Glutamatergic neuron (in vitro differentiated cells): ENCODE data around the gene TRO. TPM values are rescaled to one million over a fixed set of nuclear protein-coding genes. Genes with fewer than 3 reads are reported as not detected.
A peak's percentile ranks its signal among the peaks of the same experiment; 100 is the strongest.

Source experiments
- DNase-seq: peaks from one replicate; pipeline ENCODE4 v3.0.0; 2022
- H3K27ac Mint-ChIP-seq: one replicate; pipeline ENCODE4 v1.8.0; 2020; ENCODE audit warnings: mild to moderate bottlenecking, mixed read lengths, inconsistent platforms; ENCODE audit not compliant: unreplicated experiment
- H3K27me3 Mint-ChIP-seq: one replicate; pipeline ENCODE4 v1.8.0; 2020; ENCODE audit warnings: mild to moderate bottlenecking, moderate library complexity, mixed read lengths, inconsistent platforms; ENCODE audit not compliant: unreplicated experiment
- H3K36me3 Mint-ChIP-seq: one replicate; pipeline ENCODE4 v1.8.0; 2020; ENCODE audit warnings: mild to moderate bottlenecking, mixed read lengths, inconsistent platforms; ENCODE audit not compliant: unreplicated experiment
- H3K4me1 Mint-ChIP-seq: one replicate; pipeline ENCODE4 v1.8.0; 2020; ENCODE audit warnings: mild to moderate bottlenecking, low read depth, mixed read lengths, inconsistent platforms; ENCODE audit not compliant: unreplicated experiment
- H3K4me3 Mint-ChIP-seq: one replicate; pipeline ENCODE4 v1.8.0; 2020; ENCODE audit warnings: mild to moderate bottlenecking, mixed read lengths, inconsistent platforms; ENCODE audit not compliant: unreplicated experiment
- H3K9me3 Mint-ChIP-seq: one replicate; pipeline ENCODE4 v1.8.0; 2020; ENCODE audit warnings: mild to moderate bottlenecking, moderate library complexity, mixed read lengths, inconsistent platforms; ENCODE audit not compliant: unreplicated experiment
- total RNA-seq: library from RNA; stranded (reverse); fragmentation: NEBNext Ultra II Directional; extraction: Animal tissue kit (Norgen Biotek cat#: 25700); gene quantifications from one replicate; pipeline ENCODE4 v1.2.1, GENCODE V29; 2021; ENCODE audit not compliant: unreplicated experiment
- TF ChIP-seq, protein P1 (sequence below): fragments of 200-600 bp; sonication (generic); IDR thresholded peaks from one replicate; pipeline ENCODE4 v1.5.0; 2021; ENCODE audit not compliant: partially characterized antibody, unreplicated experiment

Gene TRO
- total RNA-seq, 1 donor from 2014 or later: 236 TPM

DNA sequence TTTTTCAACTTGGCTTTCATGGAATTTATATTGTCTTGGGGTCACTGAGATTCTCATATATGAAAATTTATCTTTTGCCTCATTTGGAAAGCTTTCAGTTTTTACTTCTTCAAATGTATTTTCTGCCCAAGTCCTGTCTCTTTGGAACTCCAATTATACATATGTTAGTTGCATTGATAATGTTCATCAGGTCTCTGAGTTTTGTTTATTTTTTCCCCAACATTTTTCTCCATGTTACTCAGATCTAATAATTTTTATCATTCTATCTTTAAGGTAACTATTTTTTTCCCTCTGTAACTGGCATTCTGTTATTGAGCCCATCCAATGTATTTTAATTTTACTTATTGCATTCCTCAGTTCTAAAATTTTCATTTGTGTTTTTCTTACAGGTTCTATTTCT, 10.7 kb upstream of the TRO start:
- Mint-ChIP-seq H3K4me3 (no peak overlapping the region), H3K27me3 (no peaks in the 10 kb centered on the region), H3K9me3 (no peaks in the 10 kb centered on the region), H3K36me3 (no peaks in the 10 kb centered on the region), H3K4me1 (no peaks in the 10 kb centered on the region), H3K27ac (no peak overlapping the region)
- no peak for DNase-seq
- TF ChIP-seq, protein P1, sequence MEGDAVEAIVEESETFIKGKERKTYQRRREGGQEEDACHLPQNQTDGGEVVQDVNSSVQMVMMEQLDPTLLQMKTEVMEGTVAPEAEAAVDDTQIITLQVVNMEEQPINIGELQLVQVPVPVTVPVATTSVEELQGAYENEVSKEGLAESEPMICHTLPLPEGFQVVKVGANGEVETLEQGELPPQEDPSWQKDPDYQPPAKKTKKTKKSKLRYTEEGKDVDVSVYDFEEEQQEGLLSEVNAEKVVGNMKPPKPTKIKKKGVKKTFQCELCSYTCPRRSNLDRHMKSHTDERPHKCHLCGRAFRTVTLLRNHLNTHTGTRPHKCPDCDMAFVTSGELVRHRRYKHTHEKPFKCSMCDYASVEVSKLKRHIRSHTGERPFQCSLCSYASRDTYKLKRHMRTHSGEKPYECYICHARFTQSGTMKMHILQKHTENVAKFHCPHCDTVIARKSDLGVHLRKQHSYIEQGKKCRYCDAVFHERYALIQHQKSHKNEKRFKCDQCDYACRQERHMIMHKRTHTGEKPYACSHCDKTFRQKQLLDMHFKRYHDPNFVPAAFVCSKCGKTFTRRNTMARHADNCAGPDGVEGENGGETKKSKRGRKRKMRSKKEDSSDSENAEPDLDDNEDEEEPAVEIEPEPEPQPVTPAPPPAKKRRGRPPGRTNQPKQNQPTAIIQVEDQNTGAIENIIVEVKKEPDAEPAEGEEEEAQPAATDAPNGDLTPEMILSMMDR: no peak

DNA sequence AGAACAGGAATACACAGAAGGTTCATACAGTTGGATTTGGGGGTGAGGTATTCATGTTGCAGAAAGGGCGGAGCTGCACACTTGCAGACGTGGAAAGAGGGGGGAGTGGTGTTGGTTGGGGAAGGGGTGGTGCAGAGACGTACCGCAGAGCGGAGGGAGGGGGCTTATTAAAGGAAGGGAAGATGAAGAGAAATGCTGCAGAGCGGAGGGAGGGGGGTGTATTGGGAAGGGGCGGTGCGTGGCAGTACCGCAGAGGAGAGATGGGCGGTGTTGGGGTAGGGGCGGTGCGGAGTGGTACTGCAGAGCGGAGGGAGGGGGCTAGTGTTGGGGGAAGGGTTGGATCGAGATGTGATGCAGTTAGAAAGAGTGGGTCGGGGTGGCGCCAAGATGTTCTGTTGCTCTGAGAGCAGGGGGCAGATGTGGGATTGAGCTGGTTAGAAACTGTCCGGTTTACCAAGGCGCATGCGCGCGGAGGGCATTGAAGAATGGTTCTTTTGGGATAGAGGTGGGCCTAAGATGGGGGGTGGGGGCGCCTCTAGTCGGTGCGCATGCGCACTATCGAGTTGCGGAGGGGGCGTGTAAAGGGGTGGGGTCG, 900 bp downstream of the TRO start:
- Mint-ChIP-seq H3K4me3 (peak overlapping the region; percentile 97), H3K36me3 (no peaks in the 10 kb centered on the region), H3K4me1 (peaks cover 2% of the 10 kb centered on the region), H3K27me3 (no peaks in the 10 kb centered on the region), H3K27ac (peak overlapping the region; percentile 91), H3K9me3 (peaks cover 4% of the 10 kb centered on the region)
- TF ChIP-seq, protein P1: no peak
- peak; percentile 81 for DNase-seq

DNA sequence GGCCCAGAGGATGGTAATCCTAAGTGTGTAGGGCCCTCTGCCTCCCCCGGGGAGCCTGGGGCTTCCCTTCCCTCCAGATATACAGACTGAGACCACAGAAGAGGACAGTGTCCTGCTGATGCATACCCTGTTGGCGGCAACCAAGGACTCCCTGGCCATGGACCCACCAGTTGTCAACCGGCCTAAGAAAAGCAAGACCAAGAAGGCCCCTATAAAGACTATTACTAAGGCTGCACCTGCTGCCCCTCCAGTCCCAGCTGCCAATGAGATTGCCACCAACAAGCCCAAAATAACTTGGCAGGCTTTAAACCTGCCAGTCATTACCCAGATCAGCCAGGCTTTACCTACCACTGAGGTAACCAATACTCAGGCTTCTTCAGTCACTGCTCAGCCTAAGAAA, 1.9 kb downstream of the TRO start:
- H3K27ac Mint-ChIP-seq: no peak overlapping the region
- no peak overlapping the region for H3K4me3 Mint-ChIP-seq

DNA sequence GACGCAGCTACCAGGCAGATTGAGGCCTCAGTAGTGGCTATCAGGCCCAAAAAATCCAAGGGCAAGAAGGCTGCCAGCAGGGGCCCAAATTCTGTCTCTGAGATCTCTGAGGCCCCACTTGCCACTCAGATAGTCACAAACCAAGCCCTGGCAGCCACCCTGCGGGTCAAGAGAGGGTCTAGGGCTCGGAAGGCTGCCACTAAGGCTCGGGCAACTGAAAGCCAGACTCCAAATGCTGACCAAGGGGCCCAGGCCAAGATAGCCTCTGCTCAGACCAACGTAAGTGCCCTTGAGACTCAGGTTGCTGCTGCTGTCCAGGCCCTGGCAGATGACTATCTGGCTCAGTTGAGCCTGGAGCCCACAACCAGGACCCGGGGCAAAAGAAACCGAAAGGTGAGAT, 2.8 kb downstream of the TRO start:
- Mint-ChIP-seq H3K36me3 (no peaks in the 10 kb centered on the region), H3K27ac (no peak overlapping the region), H3K27me3 (no peaks in the 10 kb centered on the region), H3K4me1 (peaks cover 2% of the 10 kb centered on the region), H3K4me3 (no peak overlapping the region), H3K9me3 (peaks cover 4% of the 10 kb centered on the region)
- TF ChIP-seq, protein P1: no peak
- DNase-seq: no peak

More for the DNA sequence above, 1.9 kb downstream of the TRO start:
- Mint-ChIP-seq H3K27me3 (no peaks in the 10 kb centered on the region), H3K9me3 (peaks cover 4% of the 10 kb centered on the region), H3K4me1 (peaks cover 2% of the 10 kb centered on the region), H3K36me3 (no peaks in the 10 kb centered on the region)
- TF ChIP-seq, protein P1: no peak
- DNase-seq: no peak

DNA sequence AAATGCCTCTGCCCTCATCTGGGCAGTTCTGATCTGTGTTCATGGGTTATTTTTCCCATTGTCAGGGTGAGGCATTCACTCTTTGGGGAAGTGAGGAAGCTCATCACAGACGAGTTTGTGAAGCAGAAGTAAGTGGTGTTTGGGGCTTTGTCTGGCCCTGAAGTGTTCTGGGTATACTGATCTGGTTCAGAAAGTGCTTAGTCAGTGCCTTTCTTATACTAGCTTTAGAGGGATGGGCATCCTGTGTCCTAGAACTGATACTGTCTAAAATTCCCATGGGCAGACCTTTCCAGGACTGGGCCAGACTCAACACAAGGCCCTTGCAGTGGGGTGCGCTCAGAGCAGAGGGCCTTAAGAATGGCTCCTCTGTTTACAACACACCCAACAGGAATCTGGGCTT, 6.4 kb downstream of the TRO start:
- Mint-ChIP-seq H3K36me3 (no peaks in the 10 kb centered on the region), H3K4me3 (no peak overlapping the region), H3K27ac (no peak overlapping the region), H3K9me3 (peaks cover 2% of the 10 kb centered on the region), H3K4me1 (peaks cover 2% of the 10 kb centered on the region), H3K27me3 (no peaks in the 10 kb centered on the region)
- TF ChIP-seq, protein P1: no peak
- DNase-seq: no peak
